ENCODE data around the gene CYB5A.

Gene CYB5A

DNA sequence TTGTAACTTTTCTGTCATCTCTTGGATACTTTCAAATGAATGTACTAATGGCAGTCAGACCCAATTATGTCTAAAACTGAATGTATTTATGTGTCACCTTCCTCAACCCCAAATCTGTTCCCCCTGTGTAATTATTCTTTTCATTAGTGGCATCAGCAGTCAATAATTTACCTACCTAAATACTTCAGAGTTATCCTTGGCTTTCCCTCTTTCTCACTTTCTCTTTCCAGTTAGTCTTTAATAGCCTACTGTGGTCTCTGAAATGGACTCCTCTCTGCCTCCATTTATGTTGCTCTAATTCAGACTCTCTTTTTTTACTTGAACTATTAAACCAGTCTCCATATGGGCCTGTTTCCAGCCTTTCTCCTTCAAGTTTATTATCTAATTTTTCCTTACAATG, 44.9 kb upstream of the CYB5A start:
- no peak overlapping the region for H3K4me3 ChIP-seq (ENCODE audit: low read length)
- no peaks in the 10 kb centered on the region for H3K36me3 ChIP-seq (replicated peaks; ENCODE audit: insufficient read depth, low read length)
- H3K27me3 ChIP-seq (replicated peaks; ENCODE audit: insufficient read depth, low read length) = no peaks in the 10 kb centered on the region
- no peak overlapping the region for H3K9ac ChIP-seq (ENCODE audit: low read length)
- H3K27ac ChIP-seq (ENCODE audit: low read length) = no peak overlapping the region
- H3K4me1 ChIP-seq (ENCODE audit: low read length) = peaks cover 6% of the 10 kb centered on the region
- no peak for TF ChIP-seq EZH2phosphoT487 (IDR thresholded peaks at IDR 0.05; ENCODE audit: low read length)
- TF ChIP-seq EZH2 (optimal IDR thresholded peaks at IDR 0.05; ENCODE audit: low read depth, low read length) = no peak
- TF ChIP-seq, protein P1, sequence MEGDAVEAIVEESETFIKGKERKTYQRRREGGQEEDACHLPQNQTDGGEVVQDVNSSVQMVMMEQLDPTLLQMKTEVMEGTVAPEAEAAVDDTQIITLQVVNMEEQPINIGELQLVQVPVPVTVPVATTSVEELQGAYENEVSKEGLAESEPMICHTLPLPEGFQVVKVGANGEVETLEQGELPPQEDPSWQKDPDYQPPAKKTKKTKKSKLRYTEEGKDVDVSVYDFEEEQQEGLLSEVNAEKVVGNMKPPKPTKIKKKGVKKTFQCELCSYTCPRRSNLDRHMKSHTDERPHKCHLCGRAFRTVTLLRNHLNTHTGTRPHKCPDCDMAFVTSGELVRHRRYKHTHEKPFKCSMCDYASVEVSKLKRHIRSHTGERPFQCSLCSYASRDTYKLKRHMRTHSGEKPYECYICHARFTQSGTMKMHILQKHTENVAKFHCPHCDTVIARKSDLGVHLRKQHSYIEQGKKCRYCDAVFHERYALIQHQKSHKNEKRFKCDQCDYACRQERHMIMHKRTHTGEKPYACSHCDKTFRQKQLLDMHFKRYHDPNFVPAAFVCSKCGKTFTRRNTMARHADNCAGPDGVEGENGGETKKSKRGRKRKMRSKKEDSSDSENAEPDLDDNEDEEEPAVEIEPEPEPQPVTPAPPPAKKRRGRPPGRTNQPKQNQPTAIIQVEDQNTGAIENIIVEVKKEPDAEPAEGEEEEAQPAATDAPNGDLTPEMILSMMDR (IDR thresholded peaks at IDR 0.05; ENCODE audit: low read length) = no peak
- no peaks in the 10 kb centered on the region for H3K9me3 ChIP-seq (replicated peaks; ENCODE audit: insufficient read depth, low read length)
- no peak overlapping the region for H3K4me2 ChIP-seq (ENCODE audit: low read depth, low read length)
- H3K9me2 ChIP-seq (replicated peaks; ENCODE audit: insufficient read depth, low read length) = no peaks in the 10 kb centered on the region
- no peak overlapping the region for H2AFZ ChIP-seq (ENCODE audit: low read length)
- no peaks in the 10 kb centered on the region for H4K20me1 ChIP-seq (ENCODE audit: insufficient read depth, low read length)
- no peaks in the 10 kb centered on the region for H3K79me2 ChIP-seq (ENCODE audit: low read length)
- DNase-seq = no peak
- no peaks in the 10 kb centered on the region for H3F3A ChIP-seq (ENCODE audit: insufficient read depth, low read length)

DNA sequence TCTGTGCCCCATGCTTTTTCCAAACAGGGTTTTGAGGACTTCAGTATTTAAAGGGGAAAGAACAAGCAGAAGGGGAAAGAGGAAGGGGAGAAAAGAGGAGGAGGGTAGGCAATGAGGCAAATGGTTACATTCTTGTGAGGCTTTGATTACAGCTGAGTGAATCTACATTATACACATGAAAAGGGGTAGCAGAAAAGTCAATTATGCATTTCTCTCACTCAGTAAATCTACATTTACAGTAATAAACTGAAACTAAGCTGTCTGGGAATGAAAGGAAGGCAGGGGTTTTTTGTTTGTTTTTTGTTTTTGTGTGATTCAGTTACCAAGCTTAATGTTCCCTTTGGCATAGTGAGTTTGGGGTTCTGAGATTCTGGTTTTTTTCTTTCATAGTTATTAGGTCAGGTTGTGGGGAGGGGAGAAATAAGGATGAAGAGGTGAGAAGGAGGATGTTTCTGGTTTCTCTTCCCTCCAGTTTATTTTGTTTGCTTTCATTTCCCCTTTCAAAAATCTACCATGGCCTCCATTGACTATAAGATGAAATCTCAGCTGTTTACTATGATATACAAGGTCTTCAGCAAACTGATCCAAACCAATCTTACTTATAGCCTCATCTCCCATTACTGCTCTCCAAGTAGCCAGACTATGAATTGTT, 42.6 kb upstream of the CYB5A start:
- Histone ChIP-seq H3K9ac (ENCODE audit: low read length) (no peak overlapping the region), H3F3A (ENCODE audit: insufficient read depth, low read length) (no peaks in the 10 kb centered on the region), H3K9me2 (replicated peaks; ENCODE audit: insufficient read depth, low read length) (no peaks in the 10 kb centered on the region), H3K27ac (ENCODE audit: low read length) (no peak overlapping the region), H3K4me3 (ENCODE audit: low read length) (no peak overlapping the region), H4K20me1 (ENCODE audit: insufficient read depth, low read length) (no peaks in the 10 kb centered on the region), H3K36me3 (replicated peaks; ENCODE audit: insufficient read depth, low read length) (no peaks in the 10 kb centered on the region), H3K9me3 (replicated peaks; ENCODE audit: insufficient read depth, low read length) (no peaks in the 10 kb centered on the region), H3K79me2 (ENCODE audit: low read length) (no peaks in the 10 kb centered on the region), H2AFZ (ENCODE audit: low read length) (no peak overlapping the region), H3K27me3 (replicated peaks; ENCODE audit: insufficient read depth, low read length) (no peaks in the 10 kb centered on the region), H3K4me1 (ENCODE audit: low read length) (peaks cover 6% of the 10 kb centered on the region), H3K4me2 (ENCODE audit: low read depth, low read length) (no peak overlapping the region)
- DNase-seq = no peak
- TF ChIP-seq, protein P1 (IDR thresholded peaks at IDR 0.05; ENCODE audit: low read length) = no peak
- TF ChIP-seq EZH2phosphoT487 (IDR thresholded peaks at IDR 0.05; ENCODE audit: low read length) (no peak), EZH2 (optimal IDR thresholded peaks at IDR 0.05; ENCODE audit: low read depth, low read length) (no peak)

DNA sequence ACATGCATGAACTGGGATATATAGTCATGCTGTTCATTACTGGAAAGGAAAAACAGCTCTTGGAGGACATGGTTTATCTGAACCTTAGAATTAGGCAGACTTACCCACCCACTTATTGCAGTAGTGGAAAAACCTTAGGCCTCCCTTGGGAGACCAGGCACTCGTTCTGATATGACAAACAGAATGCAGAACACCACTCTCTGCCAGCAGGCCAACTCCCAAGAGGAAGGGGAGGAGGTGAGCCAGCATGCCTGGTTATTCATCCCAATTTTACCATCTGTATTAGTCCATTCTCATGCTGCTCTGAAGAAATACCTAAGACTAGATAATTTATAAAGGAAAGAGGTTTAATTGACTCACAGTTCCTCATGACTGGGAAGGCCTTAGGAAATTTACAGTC, 41.3 kb upstream of the CYB5A start:
- no peak for DNase-seq
- no peaks in the 10 kb centered on the region for H3F3A ChIP-seq (ENCODE audit: insufficient read depth, low read length)
- TF ChIP-seq, protein P1 (IDR thresholded peaks at IDR 0.05; ENCODE audit: low read length) = no peak
- TF ChIP-seq EZH2phosphoT487 (IDR thresholded peaks at IDR 0.05; ENCODE audit: low read length) (no peak), EZH2 (optimal IDR thresholded peaks at IDR 0.05; ENCODE audit: low read depth, low read length) (no peak)
- H4K20me1 ChIP-seq (ENCODE audit: insufficient read depth, low read length) = no peaks in the 10 kb centered on the region
- no peaks in the 10 kb centered on the region for H3K36me3 ChIP-seq (replicated peaks; ENCODE audit: insufficient read depth, low read length)
- peaks cover 6% of the 10 kb centered on the region for H3K4me1 ChIP-seq (ENCODE audit: low read length)
- no peak overlapping the region for H3K27ac ChIP-seq (ENCODE audit: low read length)
- H3K4me2 ChIP-seq (ENCODE audit: low read depth, low read length) = no peak overlapping the region
- no peaks in the 10 kb centered on the region for H3K79me2 ChIP-seq (ENCODE audit: low read length)
- no peaks in the 10 kb centered on the region for H3K9me2 ChIP-seq (replicated peaks; ENCODE audit: insufficient read depth, low read length)
- H3K9me3 ChIP-seq (replicated peaks; ENCODE audit: insufficient read depth, low read length) = no peaks in the 10 kb centered on the region
- H3K27me3 ChIP-seq (replicated peaks; ENCODE audit: insufficient read depth, low read length) = no peaks in the 10 kb centered on the region
- H3K4me3 ChIP-seq (ENCODE audit: low read length) = no peak overlapping the region
- no peak overlapping the region for H3K9ac ChIP-seq (ENCODE audit: low read length)
- no peak overlapping the region for H2AFZ ChIP-seq (ENCODE audit: low read length)
